Adrenal gland (tissue), 5 donors: ENCODE measurements around the gene SLC6A1.

Experiments
- CTCF ChIP-seq, 6 experiments: fragments of 450-650 bp in 4 of 6; fragments of 200-600 bp in 2 of 6; sonication (generic) in 1 of 6; IDR thresholded peaks; 1 replicate in 5 of 6; 2 replicates in 1 of 6; pipeline versions ENCODE4 v1.5.1 to v1.8.0; 2016 to 2021; ENCODE audit warnings: antibody characterized with exemption in 6 of 6, mild to moderate bottlenecking in 2 of 6, moderate library complexity in 1 of 6
- POLR2A ChIP-seq, 2 donors: fragments of 450-650 bp; IDR thresholded peaks; one replicate each; pipeline ENCODE4 v1.6.1; 2017; ENCODE audit warnings: antibody characterized with exemption in 2 of 2, mild to moderate bottlenecking in 2 of 2, moderate library complexity in 1 of 2
- donor health status: DM: no; HTN: no; CAD: no.

- TF ChIP-seq CTCF (IDR thresholded peaks at IDR 0.05) (no peak), POLR2A (IDR thresholded peaks at IDR 0.05) (no peak)
Observed at GRCh38 chr3:10972072-10972782, 20.3 kb upstream of the SLC6A1 start.
